ENCODE data around the gene PRAMEF12.
"Not testable (repeated sequence)": the region's sequence is repeated elsewhere in the genome, so short reads cannot be mapped to it uniquely, and the experiment has no call there.

Gene PRAMEF12

DNA sequence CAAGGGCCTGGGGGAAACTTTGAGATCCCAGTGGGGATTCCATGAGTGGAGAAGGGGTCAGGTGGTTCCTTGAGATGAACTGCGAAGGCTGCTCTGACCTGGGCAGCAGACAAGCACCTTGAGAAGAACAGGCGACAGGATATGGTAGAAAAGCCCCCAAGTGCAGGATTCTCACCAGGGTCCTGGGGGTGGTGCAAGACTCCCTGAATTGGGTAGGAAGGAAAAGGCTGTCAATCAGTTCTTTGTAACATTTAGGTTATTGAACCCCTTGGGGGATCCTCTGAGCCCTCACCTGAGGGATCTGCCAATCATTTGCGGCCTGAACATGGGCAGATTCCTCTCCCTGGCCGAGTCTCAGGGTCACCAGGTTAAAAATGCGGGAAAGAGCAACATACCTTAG lies 2.4 kb upstream of the PRAMEF12 start:
- DNase-seq = no peak

DNA sequence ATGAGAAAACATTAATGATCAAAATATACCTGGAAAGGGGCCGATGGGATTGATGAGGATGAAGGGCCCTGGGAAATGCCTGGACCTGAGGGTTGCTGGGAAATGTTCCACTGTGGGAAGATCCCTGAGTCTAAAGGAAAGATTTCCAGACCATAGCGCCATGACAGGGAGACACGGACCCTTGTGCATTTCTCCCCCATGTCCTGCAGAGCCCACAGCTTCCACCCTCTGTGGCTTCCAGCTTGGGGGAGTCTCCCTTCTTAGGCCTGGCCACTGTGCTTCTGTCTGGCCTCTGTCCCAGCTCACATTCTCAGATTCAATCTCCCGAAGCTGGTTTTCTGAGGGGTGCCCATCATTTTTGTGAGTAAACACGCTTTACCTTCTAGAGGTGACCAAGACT lies 1.0 kb upstream of the PRAMEF12 start:
- no peak for DNase-seq

DNA sequence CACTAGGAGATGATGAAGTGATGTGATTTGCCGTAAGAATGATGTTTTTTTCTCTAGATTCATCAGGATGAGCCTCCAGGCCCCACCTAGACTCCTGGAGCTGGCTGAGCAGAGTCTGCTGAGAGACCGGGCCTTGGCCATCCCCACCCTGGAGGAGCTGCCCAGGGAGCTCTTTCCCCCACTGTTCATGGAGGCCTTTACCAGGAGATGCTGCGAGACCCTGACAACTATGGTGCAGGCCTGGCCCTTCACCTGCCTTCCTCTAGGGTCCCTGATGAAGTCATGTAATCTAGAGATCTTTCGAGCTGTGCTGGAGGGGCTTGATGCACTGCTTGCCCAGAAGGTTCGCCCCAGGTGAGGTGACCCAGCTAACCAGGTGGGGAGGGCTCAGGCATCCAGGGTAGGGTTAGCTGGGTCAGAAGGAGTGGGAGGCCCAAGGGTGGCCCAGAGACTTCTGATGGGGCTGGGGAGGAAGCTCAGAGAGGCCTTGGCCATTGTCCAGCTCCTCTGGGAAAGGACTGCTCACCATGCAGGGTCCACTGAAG lies 1.3 kb downstream of the PRAMEF12 start:
- no peak for DNase-seq

DNA sequence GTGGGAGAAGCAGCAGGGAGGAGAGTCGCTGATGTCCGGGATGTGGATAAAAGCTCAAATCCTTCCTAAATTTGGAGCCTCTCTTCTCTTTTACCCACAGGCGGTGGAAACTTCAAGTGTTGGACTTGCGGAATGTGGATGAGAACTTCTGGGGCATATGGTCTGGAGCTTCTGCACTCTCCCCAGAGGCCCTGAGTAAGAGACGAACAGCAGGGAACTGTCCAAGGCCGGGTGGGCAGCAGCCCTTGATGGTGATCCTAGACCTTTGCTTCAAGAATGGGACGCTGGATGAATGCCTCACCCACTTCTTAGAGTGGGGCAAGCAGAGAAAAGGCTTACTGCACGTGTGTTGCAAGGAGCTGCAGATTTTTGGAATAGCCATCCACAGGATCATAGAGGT lies 1.9 kb downstream of the PRAMEF12 start:
- no peak for DNase-seq

DNA sequence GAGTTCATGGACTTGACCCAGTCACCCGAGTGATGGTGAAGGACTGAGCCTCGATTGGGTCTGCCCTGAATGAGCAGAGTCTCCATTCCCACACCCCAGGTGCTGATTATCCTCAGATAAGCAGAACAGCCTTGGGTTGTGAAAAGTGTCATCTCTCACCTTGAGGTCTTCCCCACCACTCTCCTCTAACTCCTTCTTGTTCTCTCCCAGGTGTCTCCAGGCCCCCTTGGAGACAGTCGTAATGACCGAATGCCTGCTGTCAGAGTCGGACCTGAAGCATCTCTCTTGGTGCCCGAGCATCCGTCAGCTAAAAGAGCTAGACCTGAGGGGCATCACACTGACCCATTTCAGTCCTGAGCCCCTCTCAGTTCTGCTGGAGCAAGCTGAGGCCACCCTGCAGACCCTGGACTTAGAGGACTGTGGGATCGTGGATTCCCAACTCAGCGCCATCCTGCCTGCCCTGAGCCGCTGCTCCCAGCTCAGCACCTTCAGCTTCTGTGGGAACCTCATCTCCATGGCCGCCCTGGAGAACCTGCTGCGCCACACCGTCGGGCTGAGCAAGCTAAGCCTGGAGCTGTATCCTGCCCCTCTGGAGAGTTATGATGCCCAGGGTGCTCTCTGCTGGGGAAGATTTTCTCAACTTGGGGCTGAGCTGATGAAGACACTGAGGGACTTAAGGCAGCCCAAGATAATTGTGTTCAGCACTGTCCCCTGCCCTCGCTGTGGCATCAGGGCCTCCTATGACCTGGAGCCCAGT lies 3.4 kb downstream of the PRAMEF12 start:
- DNase-seq = no peak

DNA sequence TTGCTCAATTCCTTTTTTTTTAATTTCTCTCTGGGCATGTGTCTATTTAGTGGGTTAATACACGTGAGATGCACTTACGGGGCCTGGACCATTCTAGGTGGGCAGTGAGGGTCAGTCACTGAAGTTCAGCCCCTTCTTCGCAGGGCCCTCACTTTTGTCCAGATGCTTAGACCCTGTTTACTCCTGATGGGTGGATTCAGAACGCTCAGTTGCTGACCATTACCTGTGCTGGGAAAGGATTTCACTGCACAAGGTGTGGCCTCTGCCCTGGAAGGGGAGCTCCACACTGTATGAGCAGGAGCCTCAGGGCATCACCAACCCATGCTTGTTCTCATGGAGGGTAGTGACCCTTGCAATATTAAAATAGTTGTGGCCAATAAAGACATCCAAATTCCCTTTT lies 4.5 kb downstream of the PRAMEF12 start:
- DNase-seq = no peak

DNA sequence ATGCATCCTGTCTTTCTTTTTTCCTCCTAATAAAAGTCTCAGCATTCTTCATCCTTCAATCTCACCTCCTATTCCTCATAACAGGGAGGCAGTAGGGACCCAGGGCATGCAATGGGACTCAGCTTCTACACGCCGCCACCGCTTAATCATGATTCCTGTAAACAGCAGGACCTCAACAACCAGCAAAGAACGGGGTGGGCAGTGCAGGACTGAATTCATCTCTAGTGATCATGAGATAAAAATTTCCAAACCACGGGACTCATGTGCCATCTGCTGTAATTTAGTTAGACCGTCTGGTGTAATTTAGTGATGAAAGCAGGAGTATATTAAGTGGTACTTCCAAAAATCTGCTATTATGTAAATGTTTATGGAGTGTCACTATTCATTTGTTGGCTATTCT lies 5.4 kb downstream of the PRAMEF12 start:
- no peak for DNase-seq

DNA sequence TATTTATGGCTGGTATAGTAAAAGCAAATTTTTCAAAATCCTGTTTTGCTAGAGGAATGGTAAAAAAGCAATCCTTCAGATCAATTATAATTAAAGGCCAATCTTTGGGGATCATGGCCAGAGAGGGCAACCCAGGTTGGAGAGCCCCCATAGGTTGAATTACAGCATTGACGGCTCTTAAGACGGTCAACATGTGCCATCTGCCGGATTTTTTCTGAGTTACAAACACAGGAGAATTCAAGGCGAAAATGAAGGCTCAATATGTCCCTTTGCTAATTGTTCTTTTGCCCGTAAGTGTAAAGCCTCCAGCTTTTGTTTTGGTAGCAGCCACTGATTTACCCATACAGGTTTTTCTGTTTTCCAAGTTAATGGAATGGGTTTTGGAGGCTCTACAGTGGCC lies 8.0 kb downstream of the PRAMEF12 start:
- DNase-seq = not testable (repeated sequence)

DNA sequence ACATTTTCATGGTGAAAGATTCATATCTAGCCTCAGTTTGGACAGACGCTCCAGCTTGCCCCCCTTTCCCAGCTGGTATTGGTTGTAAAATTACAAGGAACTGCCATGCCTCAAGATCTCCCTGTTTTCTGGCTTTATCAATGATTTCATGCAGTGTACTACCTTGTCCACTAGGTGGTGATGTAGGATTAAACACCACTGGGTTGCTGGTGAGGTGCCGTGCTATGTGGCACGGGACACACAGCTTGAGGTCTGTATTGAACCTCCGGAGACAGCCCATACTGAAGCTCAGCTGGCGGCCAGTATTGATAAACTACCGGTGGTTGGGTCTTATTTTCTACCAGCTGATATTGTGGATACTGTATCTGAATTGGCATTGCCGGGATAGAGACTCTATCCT lies 10.2 kb downstream of the PRAMEF12 start:
- DNase-seq = not testable (repeated sequence)

DNA sequence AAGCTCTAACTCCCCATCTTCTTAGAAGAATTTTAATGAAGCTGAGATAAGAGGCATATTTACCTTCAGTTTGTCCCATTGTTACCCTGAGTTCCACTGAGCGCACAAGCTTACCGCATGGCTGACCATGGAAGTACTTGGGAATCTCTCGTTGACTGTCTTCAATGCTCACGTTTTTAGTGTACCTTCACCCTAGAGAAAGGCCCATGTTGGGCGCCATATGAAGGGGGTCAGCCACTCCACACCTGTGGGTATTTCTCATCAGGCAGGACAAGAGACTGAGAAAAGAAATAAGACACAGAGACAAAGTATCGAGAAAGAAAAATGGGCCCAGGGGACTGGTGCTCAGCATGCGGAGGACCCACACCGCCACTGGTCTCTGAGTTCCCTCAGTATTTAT lies 11.2 kb downstream of the PRAMEF12 start:
- not testable (repeated sequence) for DNase-seq

DNA sequence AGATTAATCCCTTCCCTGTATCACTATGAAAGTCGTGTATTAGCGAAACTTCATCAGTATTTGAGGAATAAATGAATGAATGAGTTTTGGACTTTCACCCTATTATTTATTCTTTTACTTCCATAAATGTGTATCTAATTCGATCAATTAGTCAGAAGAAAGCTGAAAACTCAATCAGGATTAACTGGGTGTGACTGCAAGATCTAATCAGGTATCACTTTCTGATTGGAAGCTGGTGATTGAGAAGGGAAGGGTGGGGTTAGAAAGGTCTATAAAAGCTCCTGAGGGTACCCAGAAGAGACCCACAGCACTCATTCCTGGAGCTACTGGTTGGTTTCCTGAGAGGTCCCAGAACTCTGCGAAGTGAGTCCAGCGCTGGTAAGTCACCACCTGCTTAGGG lies 17.6 kb downstream of the PRAMEF12 start, which contains the start of gene PRAMEF1:
Gene PRAMEF1, plus strand, starts transcription at position 301 of the 400 bp plus-strand sequence. CDS start 1,831 bp downstream, outside the sequence.
- DNase-seq = not testable (repeated sequence)

DNA sequence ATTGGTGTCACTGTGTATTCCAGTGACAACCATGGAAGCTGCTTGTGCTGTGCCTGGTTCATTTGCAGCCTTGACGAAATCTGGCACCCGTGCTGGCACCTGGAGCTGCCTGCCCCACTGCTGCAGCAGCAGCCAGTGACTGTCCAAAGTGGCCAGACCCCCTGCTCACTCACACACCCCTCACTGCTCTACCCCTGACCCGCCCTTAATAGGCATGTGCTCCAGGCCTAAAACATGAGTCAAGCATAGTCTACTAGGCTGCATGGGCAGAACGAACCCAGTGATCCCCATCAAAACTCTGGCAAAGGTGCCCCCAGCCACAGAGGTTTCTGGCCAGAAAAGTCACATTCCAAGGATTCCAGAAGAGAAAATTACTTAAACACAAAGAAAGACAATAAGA lies 25.4 kb downstream of the PRAMEF12 start:
- no peak for DNase-seq

DNA sequence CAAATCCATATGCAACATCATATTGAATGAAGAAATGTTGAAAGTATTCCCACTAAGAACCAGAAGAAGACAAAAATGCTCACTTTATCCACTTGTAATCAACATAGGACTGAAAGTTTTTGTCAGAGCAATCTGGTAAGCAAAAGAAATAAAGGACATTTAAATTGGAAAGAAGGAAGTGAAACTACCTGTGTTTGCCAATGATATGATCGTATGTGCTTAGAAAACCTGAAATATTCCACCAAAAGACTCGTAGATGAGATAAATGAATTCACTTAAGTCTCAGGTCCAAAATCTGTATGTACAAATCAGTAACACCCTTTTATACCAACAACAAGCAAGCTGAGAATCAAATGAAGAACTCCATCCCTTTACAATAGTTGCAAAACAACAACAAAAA lies 26.2 kb downstream of the PRAMEF12 start:
- DNase-seq = no peak

DNA sequence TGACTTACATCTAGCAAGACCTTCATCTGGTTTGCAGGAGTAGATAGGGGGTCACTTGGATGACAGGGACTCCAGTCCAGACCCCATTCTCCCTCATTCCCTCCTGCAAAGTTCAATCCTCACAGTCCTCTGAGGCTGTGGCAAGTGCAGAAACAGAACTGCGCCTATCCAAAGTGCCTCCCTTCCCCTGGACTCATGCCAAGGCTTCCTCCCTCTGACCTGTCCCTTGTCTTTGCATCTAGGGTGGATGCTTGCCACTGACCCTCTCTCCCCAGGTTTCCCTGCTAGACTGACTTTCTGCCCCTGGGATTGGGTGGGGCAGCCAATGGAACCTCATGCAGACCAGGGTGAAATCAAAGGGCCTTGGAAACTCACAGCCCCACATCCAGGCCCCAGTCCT lies 36.4 kb downstream of the PRAMEF12 start:
- DNase-seq = no peak

DNA sequence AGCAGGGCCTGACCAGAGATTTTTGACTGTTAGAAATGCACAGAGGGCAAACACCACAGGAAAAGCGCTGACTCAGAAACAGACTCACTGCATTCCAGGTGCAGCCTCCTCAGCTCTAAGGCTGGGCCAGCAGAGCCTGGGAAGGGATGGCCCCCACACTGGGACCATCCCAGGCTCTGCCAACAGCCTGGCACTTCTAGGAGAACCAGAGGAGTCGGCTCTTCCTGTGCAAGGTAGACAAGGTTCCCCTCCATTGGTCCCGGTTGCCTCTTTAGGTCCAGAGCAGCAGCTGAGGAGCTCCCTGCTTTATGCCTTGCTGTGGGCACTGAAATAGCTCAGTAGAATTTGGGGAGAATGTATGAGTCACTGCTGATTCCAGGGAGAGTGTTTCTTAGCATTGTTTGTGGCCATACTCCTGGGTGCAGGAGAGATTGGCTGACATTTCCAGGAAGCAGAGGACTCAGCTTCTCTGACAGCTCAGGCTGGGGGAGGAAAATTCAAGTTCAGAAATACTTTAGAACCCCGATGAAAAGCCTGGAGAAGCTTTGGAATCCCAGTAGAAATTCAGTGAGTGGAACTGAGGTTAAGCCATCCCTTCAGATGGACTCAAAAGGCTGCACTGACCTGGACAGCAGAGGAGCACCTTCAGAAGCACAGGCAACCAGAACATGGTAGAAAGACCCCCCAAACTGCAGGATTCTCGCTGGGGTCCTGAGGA lies 37.3 kb downstream of the PRAMEF12 start:
- no peak for DNase-seq

DNA sequence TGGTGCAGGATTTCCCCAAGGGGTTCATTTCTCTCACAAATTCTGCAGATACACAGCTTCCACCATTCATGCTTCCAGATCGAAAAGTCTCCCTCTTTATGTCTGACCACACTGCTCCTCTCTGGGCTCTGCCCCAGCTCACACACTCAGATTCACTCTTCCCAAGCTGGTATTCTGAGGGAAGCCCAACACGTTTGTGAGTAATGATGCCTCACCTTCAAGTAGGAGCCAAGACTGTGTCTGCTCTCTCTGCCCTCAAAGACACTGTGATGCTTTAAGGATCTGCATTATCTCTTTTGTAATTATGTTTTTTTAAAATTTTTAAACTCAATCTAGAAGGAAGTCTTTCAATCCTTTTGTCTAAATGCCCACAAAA lies 37.9 kb downstream of the PRAMEF12 start:
- no peak for DNase-seq

DNA sequence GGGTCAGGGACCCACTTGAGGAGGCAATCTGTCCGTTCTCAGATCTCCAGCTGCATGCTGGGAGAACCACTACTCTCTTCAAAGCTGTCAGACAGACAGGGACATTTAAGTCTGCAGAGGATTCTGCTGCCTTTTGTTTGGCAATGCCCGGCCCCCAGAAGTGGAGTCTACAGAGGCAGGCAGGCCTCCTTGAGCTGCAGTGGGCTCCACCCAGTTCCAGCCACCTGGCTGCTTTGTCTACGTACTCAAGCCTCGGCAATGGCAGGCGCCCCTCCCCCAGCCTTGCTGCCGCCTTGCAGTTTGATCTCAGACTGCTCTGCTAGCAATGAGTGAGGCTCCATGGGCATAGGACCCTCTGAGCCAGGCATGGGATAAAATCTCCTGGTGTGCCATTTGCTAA lies 45.5 kb downstream of the PRAMEF12 start:
- DNase-seq = not testable (repeated sequence)
